GM10266 (cell line): ENCODE results near the gene SLC5A2.
"Not testable (repeated sequence)": the region's sequence is repeated elsewhere in the genome, so short reads cannot be mapped to it uniquely, and the experiment has no call there.

Source experiments
- DNase-seq: peaks from one replicate; pipeline ENCODE4 v3.0.0; 2012; ENCODE audit errors: extremely low spot score
- CTCF ChIP-seq: IDR thresholded peaks from 2 replicates; pipeline ENCODE4 v1.5.1; 2012; ENCODE audit warnings: mild to moderate bottlenecking, low read depth; ENCODE audit not compliant: control insufficient read depth, insufficient read depth; ENCODE audit errors: missing control alignments

SLC5A2 gene

DNA sequence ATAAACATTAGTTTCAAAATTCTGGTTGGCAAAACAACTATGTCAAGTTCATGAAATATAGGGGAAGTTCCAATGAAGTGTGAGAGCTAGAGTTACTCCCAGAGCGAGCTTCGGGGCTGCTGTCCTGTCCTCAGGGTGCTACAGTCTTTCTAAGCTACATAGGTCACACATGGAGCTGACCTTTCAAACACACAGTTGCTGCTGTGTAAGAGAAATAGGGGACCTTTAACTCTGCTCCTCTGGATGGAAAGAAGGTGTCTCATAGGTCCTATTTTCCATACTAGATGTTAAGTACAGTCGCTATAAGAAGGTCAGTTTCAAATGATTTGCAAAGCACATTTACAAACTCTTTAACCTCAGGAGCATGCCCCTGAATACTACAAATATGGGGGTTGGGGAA is 38.4 kb downstream of the SLC5A2 start:
- DNase-seq, result no peak
- TF ChIP-seq CTCF, result no peak

DNA sequence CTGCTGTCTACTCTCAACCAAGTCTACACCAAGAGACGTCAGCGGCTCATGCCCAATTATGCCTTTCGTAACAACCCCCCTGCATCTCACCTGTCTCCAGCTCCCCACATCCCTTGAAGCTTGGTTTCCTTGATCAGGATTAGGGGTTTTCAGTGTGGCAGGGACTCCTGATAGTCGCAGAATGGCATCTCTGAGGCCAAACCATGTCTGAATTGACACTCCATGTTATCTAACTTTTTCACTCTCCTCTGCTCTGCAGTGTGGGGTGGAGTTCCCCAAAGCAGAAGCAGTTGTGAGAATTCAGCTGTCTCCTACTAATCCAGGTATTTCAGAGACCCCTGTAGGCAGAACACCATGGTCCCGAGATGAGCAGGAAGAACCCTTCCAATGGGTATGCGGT is 39.1 kb downstream of the SLC5A2 start:
- TF ChIP-seq CTCF, result no peak
- no peak for DNase-seq

- DNase-seq, result not testable (repeated sequence)
These were observed 40.8 kb downstream of the SLC5A2 start for GRCh38 chr16:31523768-31524167.

GRCh38 chr16:31525113-31525512 is 42.2 kb downstream of the SLC5A2 start:
- DNase-seq, result no peak
- TF ChIP-seq CTCF, result no peak

- TF ChIP-seq CTCF, result no peak
- DNase-seq, result no peak
These were observed 44.9 kb downstream of the SLC5A2 start, which contains the start of gene AHSP for GRCh38 chr16:31527734-31528274. TSS of gene AHSP (plus strand) at chr16:31527900. CDS start at chr16:31528140, 240 bp downstream.

DNA sequence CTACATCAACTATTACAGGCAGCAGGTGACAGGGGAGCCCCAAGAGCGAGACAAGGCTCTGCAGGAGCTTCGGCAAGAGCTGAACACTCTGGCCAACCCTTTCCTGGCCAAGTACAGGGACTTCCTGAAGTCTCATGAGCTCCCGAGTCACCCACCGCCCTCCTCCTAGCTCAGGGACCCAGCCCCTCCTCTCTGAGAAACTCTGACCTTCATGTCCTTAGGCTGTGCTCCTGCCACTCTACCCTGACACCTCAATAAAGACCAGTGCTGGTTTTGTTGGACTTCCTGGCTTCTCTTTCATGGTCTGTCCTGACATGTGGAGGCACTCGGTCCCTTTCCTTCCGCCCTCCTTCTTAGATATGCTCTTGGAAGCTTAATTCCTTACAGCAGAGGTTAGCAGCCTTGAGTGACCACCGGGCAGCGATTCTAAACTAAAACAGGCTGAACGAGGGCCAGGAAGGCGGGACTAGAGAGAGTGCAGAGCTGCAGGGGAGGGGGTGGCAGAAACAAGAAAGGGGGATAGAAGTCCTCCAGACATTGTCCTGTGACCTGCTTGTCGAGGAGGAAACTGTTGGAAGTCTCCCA is 45.7 kb downstream of the SLC5A2 start:
- TF ChIP-seq CTCF, result no peak
- no peak for DNase-seq

GRCh38 chr16:31529108-31529936 is 46.4 kb downstream of the SLC5A2 start:
- DNase-seq, result no peak
- TF ChIP-seq CTCF, result no peak
